Keratinocyte (primary cell): ENCODE measurements around the gene LRRC38. TPM values are rescaled to one million over a fixed set of nuclear protein-coding genes. Genes with fewer than 3 reads are reported as not detected.

ENCODE experiments used
- DNase-seq: peaks from one replicate; pipeline ENCODE4 v3.0.0-alpha.2; 2011; ENCODE audit warnings: low read depth, missing footprints, low spot score
- FAIRE-seq: peaks from 2 replicates; lab custom pipeline; 2011; peaks lifted over from hg19 to GRCh38; lab: Jason Lieb, UNC
- H2AFZ ChIP-seq: 2 replicates; pipeline ENCODE4 v1.6.0; 2012; ENCODE audit warnings: low read length, control low read depth, inconsistent platforms; ENCODE audit not compliant: control insufficient read depth
- H3K27ac ChIP-seq: 2 replicates; pipeline ENCODE4 v1.5.1; 2011; ENCODE audit warnings: low read length; ENCODE audit not compliant: control insufficient read depth, insufficient read depth
- H3K27me3 ChIP-seq: 3 replicates; pipeline ENCODE4 v1.6.0; 2011; ENCODE audit warnings: low read length; ENCODE audit not compliant: control insufficient read depth, insufficient read depth; ENCODE audit errors: extremely low read depth
- H3K36me3 ChIP-seq, 2 experiments: 2 replicates in 1 of 2; 3 replicates in 1 of 2; pipeline ENCODE4 v1.5.1; 2011; ENCODE audit warnings: low read length in 2 of 2, mild to moderate bottlenecking in 1 of 2; ENCODE audit not compliant: control insufficient read depth in 2 of 2, insufficient read depth in 2 of 2; ENCODE audit errors: extremely low read depth in 1 of 2
- H3K4me1 ChIP-seq: 3 replicates; pipeline ENCODE4 v1.5.1; 2011; ENCODE audit warnings: low read length; ENCODE audit not compliant: control insufficient read depth, insufficient read depth; ENCODE audit errors: extremely low read depth
- H3K4me2 ChIP-seq: 3 replicates; pipeline ENCODE4 v1.6.0; 2011; ENCODE audit warnings: low read depth, low read length; ENCODE audit not compliant: control insufficient read depth, insufficient read depth; ENCODE audit errors: extremely low read depth
- H3K4me3 ChIP-seq, 3 experiments: fragments of 200-600 bp in 1 of 3; sonication (generic) in 1 of 3; 2 replicates in 2 of 3; 3 replicates in 1 of 3; pipeline ENCODE4 v1.5.1; 2011 to 2016; ENCODE audit warnings: low read length in 3 of 3, mild to moderate bottlenecking in 3 of 3, control low read depth in 2 of 3, inconsistent platforms in 1 of 3, low read depth in 1 of 3, mixed read lengths in 1 of 3, mixed run types in 1 of 3, moderate library complexity in 1 of 3; ENCODE audit not compliant: control insufficient read depth in 2 of 3, insufficient read depth in 2 of 3; ENCODE audit errors: extremely low read depth in 1 of 3
- H3K79me2 ChIP-seq: 2 replicates; pipeline ENCODE4 v1.6.0; 2012; ENCODE audit warnings: low read length; ENCODE audit not compliant: control insufficient read depth, insufficient read depth
- H3K9ac ChIP-seq: 3 replicates; pipeline ENCODE4 v1.6.0; 2011; ENCODE audit warnings: low read length; ENCODE audit not compliant: control insufficient read depth, insufficient read depth; ENCODE audit errors: extremely low read depth
- H3K9me1 ChIP-seq: 3 replicates; pipeline ENCODE4 v1.6.0; 2011; ENCODE audit warnings: low read length; ENCODE audit not compliant: control insufficient read depth, insufficient read depth; ENCODE audit errors: extremely low read depth
- H3K9me3 ChIP-seq: 2 replicates; pipeline ENCODE4 v1.5.1; 2012; ENCODE audit warnings: low read depth, low read length; ENCODE audit not compliant: control insufficient read depth
- H4K20me1 ChIP-seq: 3 replicates; pipeline ENCODE4 v1.6.0; 2011; ENCODE audit warnings: low read length; ENCODE audit not compliant: control insufficient read depth, insufficient read depth; ENCODE audit errors: extremely low read depth
- EZH2 ChIP-seq: IDR thresholded peaks from one replicate; pipeline ENCODE4 v1.6.1; 2012; ENCODE audit warnings: inconsistent platforms, mild to moderate bottlenecking, low read length, moderate library complexity
- dilution Hi-C: fragments of 300-500 bp; cut with MboI; formaldehyde crosslinking; loops from one replicate; pipeline ENCODE4 v1.7.0; 2020; ENCODE audit warnings: low sequenced_read_pairs; ENCODE audit not compliant: extremely low pct_ligation_motif_present
- polyA plus RNA-seq, 5 experiments: library from polyadenylated mRNA; depleted of rRNA in 3 of 5; stranded (reverse) in 3 of 5; stranded (forward) in 1 of 5; unstranded in 1 of 5; fragments of >200 nt; gene quantifications; 1 replicate in 1 of 5; 2 replicates in 3 of 5; 3 replicates in 1 of 5; pipeline versions ENCODE4 v1.2.1 to v1.2.3, GENCODE V29; 2011 to 2012; ENCODE audit warnings: missing spikeins in 2 of 5, low read depth in 1 of 5, low replicate concordance in 1 of 5
- TF ChIP-seq, protein P1 (sequence below), 3 experiments: IDR thresholded peaks in 1 of 3; conservative IDR thresholded peaks in 1 of 3; optimal IDR thresholded peaks in 1 of 3; 2 replicates in 2 of 3; 3 replicates in 1 of 3; pipeline versions ENCODE3 to v1.5.1; 2011; ENCODE audit warnings: low read length in 3 of 3, mild to moderate bottlenecking in 3 of 3, moderate library complexity in 2 of 3, control low read depth in 1 of 3, inconsistent platforms in 1 of 3; ENCODE audit not compliant: insufficient read depth in 2 of 3; ENCODE audit errors: extremely low read depth in 1 of 3

Gene LRRC38
- polyA plus RNA-seq, 1 donor (not counting 4 experiments of a cell fraction or from before 2014, with no cell fraction given), result not detected

DNA sequence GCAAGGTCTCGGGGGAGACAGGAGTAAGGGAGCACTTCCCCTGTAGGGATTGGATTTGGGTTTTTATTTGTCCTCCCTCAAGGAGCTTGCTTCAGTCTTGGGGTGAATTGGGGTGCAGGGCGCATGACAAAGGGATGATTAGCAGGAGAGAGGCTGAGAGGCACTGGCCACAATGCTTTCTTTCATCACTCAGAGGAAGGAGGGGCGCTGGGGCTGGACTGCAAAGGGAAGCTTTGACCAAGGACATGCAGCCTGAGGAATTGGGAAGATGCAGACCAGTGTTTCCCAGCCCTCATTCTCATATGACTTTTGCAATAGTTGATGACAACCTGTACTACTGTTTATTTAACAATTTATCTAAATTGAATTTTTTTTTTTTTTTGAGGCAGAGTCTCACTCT, 35.7 kb upstream of the LRRC38 start:
- no peak overlapping the region for H3K4me2 ChIP-seq
- FAIRE-seq, result no peak

DNA sequence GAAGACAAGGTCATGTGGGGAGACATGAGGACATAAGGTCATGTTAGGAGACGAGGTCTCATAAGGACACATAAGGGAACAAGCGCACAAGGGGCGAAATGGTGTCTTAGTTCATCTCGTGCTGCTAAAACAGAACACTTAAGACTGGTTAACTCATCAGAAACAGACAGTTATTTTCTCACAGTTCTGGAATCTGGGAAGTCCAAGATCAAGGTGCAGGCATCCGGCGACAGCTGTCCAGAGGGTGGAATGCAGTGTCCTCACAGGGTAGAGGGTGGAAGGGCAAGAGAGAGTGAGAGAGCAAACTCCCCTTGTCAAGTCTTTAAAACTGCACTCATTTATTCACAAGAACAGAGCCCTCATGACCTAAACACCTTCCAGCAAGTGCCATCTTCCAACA, 35.2 kb upstream of the LRRC38 start:
- TF ChIP-seq EZH2, result no peak
- TF ChIP-seq, protein P1, sequence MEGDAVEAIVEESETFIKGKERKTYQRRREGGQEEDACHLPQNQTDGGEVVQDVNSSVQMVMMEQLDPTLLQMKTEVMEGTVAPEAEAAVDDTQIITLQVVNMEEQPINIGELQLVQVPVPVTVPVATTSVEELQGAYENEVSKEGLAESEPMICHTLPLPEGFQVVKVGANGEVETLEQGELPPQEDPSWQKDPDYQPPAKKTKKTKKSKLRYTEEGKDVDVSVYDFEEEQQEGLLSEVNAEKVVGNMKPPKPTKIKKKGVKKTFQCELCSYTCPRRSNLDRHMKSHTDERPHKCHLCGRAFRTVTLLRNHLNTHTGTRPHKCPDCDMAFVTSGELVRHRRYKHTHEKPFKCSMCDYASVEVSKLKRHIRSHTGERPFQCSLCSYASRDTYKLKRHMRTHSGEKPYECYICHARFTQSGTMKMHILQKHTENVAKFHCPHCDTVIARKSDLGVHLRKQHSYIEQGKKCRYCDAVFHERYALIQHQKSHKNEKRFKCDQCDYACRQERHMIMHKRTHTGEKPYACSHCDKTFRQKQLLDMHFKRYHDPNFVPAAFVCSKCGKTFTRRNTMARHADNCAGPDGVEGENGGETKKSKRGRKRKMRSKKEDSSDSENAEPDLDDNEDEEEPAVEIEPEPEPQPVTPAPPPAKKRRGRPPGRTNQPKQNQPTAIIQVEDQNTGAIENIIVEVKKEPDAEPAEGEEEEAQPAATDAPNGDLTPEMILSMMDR (optimal IDR thresholded peaks at IDR 0.05 in 1 of 3, IDR thresholded peaks at IDR 0.05 in 1 of 3, conservative IDR thresholded peaks at IDR 0.05 in 1 of 3; ENCODE audit: extremely low read depth in 1 of 3, insufficient read depth in 2 of 3, low read length in 3 of 3), result no peak
- no peaks in the 10 kb centered on the region for H3K36me3 ChIP-seq
- H3K27ac ChIP-seq, result no peak overlapping the region
- no peaks in the 10 kb centered on the region for H3K9me1 ChIP-seq
- H3K79me2 ChIP-seq, result no peaks in the 10 kb centered on the region
- no peak overlapping the region for H2AFZ ChIP-seq
- DNase-seq, result no peak
- no peaks in the 10 kb centered on the region for H4K20me1 ChIP-seq
- H3K27me3 ChIP-seq, result no peaks in the 10 kb centered on the region
- H3K4me1 ChIP-seq, result no peaks in the 10 kb centered on the region
- no peak overlapping the region for H3K4me2 ChIP-seq
- H3K9me3 ChIP-seq, result no peaks in the 10 kb centered on the region
- no peak overlapping the region for H3K4me3 ChIP-seq
- dilution Hi-C loops, result no loop called here
- no peak overlapping the region for H3K9ac ChIP-seq
- FAIRE-seq, result no peak

More for the DNA sequence above, 35.7 kb upstream of the LRRC38 start:
- Histone ChIP-seq H3K27me3 (no peaks in the 10 kb centered on the region), H4K20me1 (no peaks in the 10 kb centered on the region), H3K79me2 (no peaks in the 10 kb centered on the region), H2AFZ (no peak overlapping the region), H3K9ac (no peak overlapping the region), H3K4me1 (no peaks in the 10 kb centered on the region), H3K9me1 (no peaks in the 10 kb centered on the region), H3K36me3 (no peaks in the 10 kb centered on the region), H3K27ac (no peak overlapping the region), H3K9me3 (no peaks in the 10 kb centered on the region), H3K4me3 (no peak overlapping the region)
- no peak for DNase-seq
- dilution Hi-C loops, result no loop called here
- TF ChIP-seq EZH2, result no peak
- TF ChIP-seq, protein P1 (optimal IDR thresholded peaks at IDR 0.05 in 1 of 3, IDR thresholded peaks at IDR 0.05 in 1 of 3, conservative IDR thresholded peaks at IDR 0.05 in 1 of 3; ENCODE audit: extremely low read depth in 1 of 3, insufficient read depth in 2 of 3, low read length in 3 of 3), result no peak
